HepG2 (cell line): Measurements from ENCODE around the gene OR4D6.

Experiments
- CTCF ChIP-seq: sonication (generic); formaldehyde crosslinking; IDR thresholded peaks from 2 replicates; pipeline ENCODE4 v1.5.0; 2020; ENCODE audit warnings: mild to moderate bottlenecking, missing genetic modification reagents, moderate library complexity
- MTA3 ChIP-seq: sonication (generic); formaldehyde crosslinking; IDR thresholded peaks from 2 replicates; pipeline ENCODE4 v1.4.0; 2020; ENCODE audit warnings: missing genetic modification reagents
- NBN ChIP-seq: fragments of 450-650 bp; conservative IDR thresholded peaks from 2 replicates; pipeline ENCODE4 v1.6.1; 2017
- POLR2A ChIP-seq, 2 experiments: IDR thresholded peaks; 2 replicates each; pipeline ENCODE4 v1.6.1; 2011; ENCODE audit warnings: low read depth in 2 of 2, low read length in 2 of 2, mild to moderate bottlenecking in 1 of 2, moderate library complexity in 1 of 2; ENCODE audit not compliant: insufficient read depth in 1 of 2
- POLR2AphosphoS5 ChIP-seq: IDR thresholded peaks from 2 replicates; pipeline ENCODE4 v1.6.1; 2012; ENCODE audit warnings: low read depth, low read length
- SMAD3 ChIP-seq: sonication (generic); formaldehyde crosslinking; IDR thresholded peaks from 2 replicates; pipeline ENCODE4 v1.4.0; 2020; ENCODE audit warnings: missing genetic modification reagents
- STAT6 ChIP-seq: sonication (generic); formaldehyde crosslinking; IDR thresholded peaks from 2 replicates; pipeline ENCODE4 v1.4.0; 2020; ENCODE audit warnings: missing genetic modification reagents, mild to moderate bottlenecking, borderline replicate concordance
- ZNF501 ChIP-seq: sonication (generic); formaldehyde crosslinking; IDR thresholded peaks from 2 replicates; pipeline ENCODE4 v1.5.1; 2020; ENCODE audit warnings: mild to moderate bottlenecking, moderate library complexity, missing genetic modification reagents
- ZNF652 ChIP-seq: IDR thresholded peaks from 2 replicates; pipeline ENCODE4 v1.6.1; 2016; ENCODE audit warnings: low read depth, borderline replicate concordance
- ZNF747 ChIP-seq: sonication (generic); formaldehyde crosslinking; IDR thresholded peaks from 2 replicates; pipeline ENCODE4 v1.8.1; 2023; ENCODE audit warnings: missing genetic modification reagents, mild to moderate bottlenecking, borderline replicate concordance
- TF ChIP-seq, protein P1 (sequence below): sonication (generic); formaldehyde crosslinking; IDR thresholded peaks from 2 replicates; pipeline ENCODE4 v1.4.0; 2020; ENCODE audit warnings: missing genetic modification reagents, borderline replicate concordance
- TF ChIP-seq, protein P2 (sequence below): IDR thresholded peaks from 2 replicates; pipeline ENCODE4 v1.6.1; 2012; ENCODE audit warnings: inconsistent platforms

- TF ChIP-seq ZNF501 (no peak), SMAD3 (CRISPR knock-in tag) (no peak), CTCF (CRISPR knock-in tag) (no peak), STAT6 (no peak), ZNF652 (CRISPR knock-in tag) (no peak), MTA3 (CRISPR knock-in tag) (no peak), POLR2A (IDR thresholded peaks at IDR 0.05; ENCODE audit: insufficient read depth in 1 of 2, low read depth in 2 of 2, low read length in 2 of 2) (no peak), POLR2AphosphoS5 (no peak), ZNF747 (CRISPR knock-in tag) (no peak), NBN (no peak)
- TF ChIP-seq, protein P1, sequence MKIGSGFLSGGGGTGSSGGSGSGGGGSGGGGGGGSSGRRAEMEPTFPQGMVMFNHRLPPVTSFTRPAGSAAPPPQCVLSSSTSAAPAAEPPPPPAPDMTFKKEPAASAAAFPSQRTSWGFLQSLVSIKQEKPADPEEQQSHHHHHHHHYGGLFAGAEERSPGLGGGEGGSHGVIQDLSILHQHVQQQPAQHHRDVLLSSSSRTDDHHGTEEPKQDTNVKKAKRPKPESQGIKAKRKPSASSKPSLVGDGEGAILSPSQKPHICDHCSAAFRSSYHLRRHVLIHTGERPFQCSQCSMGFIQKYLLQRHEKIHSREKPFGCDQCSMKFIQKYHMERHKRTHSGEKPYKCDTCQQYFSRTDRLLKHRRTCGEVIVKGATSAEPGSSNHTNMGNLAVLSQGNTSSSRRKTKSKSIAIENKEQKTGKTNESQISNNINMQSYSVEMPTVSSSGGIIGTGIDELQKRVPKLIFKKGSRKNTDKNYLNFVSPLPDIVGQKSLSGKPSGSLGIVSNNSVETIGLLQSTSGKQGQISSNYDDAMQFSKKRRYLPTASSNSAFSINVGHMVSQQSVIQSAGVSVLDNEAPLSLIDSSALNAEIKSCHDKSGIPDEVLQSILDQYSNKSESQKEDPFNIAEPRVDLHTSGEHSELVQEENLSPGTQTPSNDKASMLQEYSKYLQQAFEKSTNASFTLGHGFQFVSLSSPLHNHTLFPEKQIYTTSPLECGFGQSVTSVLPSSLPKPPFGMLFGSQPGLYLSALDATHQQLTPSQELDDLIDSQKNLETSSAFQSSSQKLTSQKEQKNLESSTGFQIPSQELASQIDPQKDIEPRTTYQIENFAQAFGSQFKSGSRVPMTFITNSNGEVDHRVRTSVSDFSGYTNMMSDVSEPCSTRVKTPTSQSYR (CRISPR knock-in tag): no peak
- TF ChIP-seq, protein P2, sequence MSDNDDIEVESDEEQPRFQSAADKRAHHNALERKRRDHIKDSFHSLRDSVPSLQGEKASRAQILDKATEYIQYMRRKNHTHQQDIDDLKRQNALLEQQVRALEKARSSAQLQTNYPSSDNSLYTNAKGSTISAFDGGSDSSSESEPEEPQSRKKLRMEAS: no peak
These were observed 45.2 kb downstream of the OR4D6 start for GRCh38 chr11:59501931-59502330.
